Keratinocyte (primary cell): ENCODE data around the gene ELOA. TPM values are rescaled to one million over a fixed set of nuclear protein-coding genes. Genes with fewer than 3 reads are reported as not detected.
"Not testable (repeated sequence)": the region's sequence is repeated elsewhere in the genome, so short reads cannot be mapped to it uniquely, and the experiment has no call there.

ENCODE experiments used
- DNase-seq: peaks from one replicate; pipeline ENCODE4 v3.0.0-alpha.2; 2011; ENCODE audit warnings: low read depth, missing footprints, low spot score
- FAIRE-seq: peaks from 2 replicates; lab custom pipeline; 2011; peaks lifted over from hg19 to GRCh38; lab: Jason Lieb, UNC
- H2AFZ ChIP-seq: 2 replicates; pipeline ENCODE4 v1.6.0; 2012; ENCODE audit warnings: low read length, control low read depth, inconsistent platforms; ENCODE audit not compliant: control insufficient read depth
- H3K27ac ChIP-seq: 2 replicates; pipeline ENCODE4 v1.5.1; 2011; ENCODE audit warnings: low read length; ENCODE audit not compliant: control insufficient read depth, insufficient read depth
- H3K27me3 ChIP-seq: 3 replicates; pipeline ENCODE4 v1.6.0; 2011; ENCODE audit warnings: low read length; ENCODE audit not compliant: control insufficient read depth, insufficient read depth; ENCODE audit errors: extremely low read depth
- H3K36me3 ChIP-seq, 2 experiments: 2 replicates in 1 of 2; 3 replicates in 1 of 2; pipeline ENCODE4 v1.5.1; 2011; ENCODE audit warnings: low read length in 2 of 2, mild to moderate bottlenecking in 1 of 2; ENCODE audit not compliant: control insufficient read depth in 2 of 2, insufficient read depth in 2 of 2; ENCODE audit errors: extremely low read depth in 1 of 2
- H3K4me1 ChIP-seq: 3 replicates; pipeline ENCODE4 v1.5.1; 2011; ENCODE audit warnings: low read length; ENCODE audit not compliant: control insufficient read depth, insufficient read depth; ENCODE audit errors: extremely low read depth
- H3K4me2 ChIP-seq: 3 replicates; pipeline ENCODE4 v1.6.0; 2011; ENCODE audit warnings: low read depth, low read length; ENCODE audit not compliant: control insufficient read depth, insufficient read depth; ENCODE audit errors: extremely low read depth
- H3K4me3 ChIP-seq, 3 experiments: fragments of 200-600 bp in 1 of 3; sonication (generic) in 1 of 3; 2 replicates in 2 of 3; 3 replicates in 1 of 3; pipeline ENCODE4 v1.5.1; 2011 to 2016; ENCODE audit warnings: low read length in 3 of 3, mild to moderate bottlenecking in 3 of 3, control low read depth in 2 of 3, inconsistent platforms in 1 of 3, low read depth in 1 of 3, mixed read lengths in 1 of 3, mixed run types in 1 of 3, moderate library complexity in 1 of 3; ENCODE audit not compliant: control insufficient read depth in 2 of 3, insufficient read depth in 2 of 3; ENCODE audit errors: extremely low read depth in 1 of 3
- H3K79me2 ChIP-seq: 2 replicates; pipeline ENCODE4 v1.6.0; 2012; ENCODE audit warnings: low read length; ENCODE audit not compliant: control insufficient read depth, insufficient read depth
- H3K9ac ChIP-seq: 3 replicates; pipeline ENCODE4 v1.6.0; 2011; ENCODE audit warnings: low read length; ENCODE audit not compliant: control insufficient read depth, insufficient read depth; ENCODE audit errors: extremely low read depth
- H3K9me1 ChIP-seq: 3 replicates; pipeline ENCODE4 v1.6.0; 2011; ENCODE audit warnings: low read length; ENCODE audit not compliant: control insufficient read depth, insufficient read depth; ENCODE audit errors: extremely low read depth
- H3K9me3 ChIP-seq: 2 replicates; pipeline ENCODE4 v1.5.1; 2012; ENCODE audit warnings: low read depth, low read length; ENCODE audit not compliant: control insufficient read depth
- H4K20me1 ChIP-seq: 3 replicates; pipeline ENCODE4 v1.6.0; 2011; ENCODE audit warnings: low read length; ENCODE audit not compliant: control insufficient read depth, insufficient read depth; ENCODE audit errors: extremely low read depth
- CTCF ChIP-seq, 3 experiments: IDR thresholded peaks in 1 of 3; conservative IDR thresholded peaks in 1 of 3; optimal IDR thresholded peaks in 1 of 3; 2 replicates in 2 of 3; 3 replicates in 1 of 3; pipeline versions ENCODE3 to v1.5.1; 2011; ENCODE audit warnings: low read length in 3 of 3, mild to moderate bottlenecking in 3 of 3, moderate library complexity in 2 of 3, control low read depth in 1 of 3, inconsistent platforms in 1 of 3; ENCODE audit not compliant: insufficient read depth in 2 of 3; ENCODE audit errors: extremely low read depth in 1 of 3
- EZH2 ChIP-seq: IDR thresholded peaks from one replicate; pipeline ENCODE4 v1.6.1; 2012; ENCODE audit warnings: inconsistent platforms, mild to moderate bottlenecking, low read length, moderate library complexity
- dilution Hi-C: fragments of 300-500 bp; cut with MboI; formaldehyde crosslinking; loops from one replicate; pipeline ENCODE4 v1.7.0; 2020; ENCODE audit warnings: low sequenced_read_pairs; ENCODE audit not compliant: extremely low pct_ligation_motif_present
- polyA plus RNA-seq, 5 experiments: library from polyadenylated mRNA; depleted of rRNA in 3 of 5; stranded (reverse) in 3 of 5; stranded (forward) in 1 of 5; unstranded in 1 of 5; fragments of >200 nt; gene quantifications; 1 replicate in 1 of 5; 2 replicates in 3 of 5; 3 replicates in 1 of 5; pipeline versions ENCODE4 v1.2.1 to v1.2.3, GENCODE V29; 2011 to 2012; ENCODE audit warnings: missing spikeins in 2 of 5, low read depth in 1 of 5, low replicate concordance in 1 of 5

ELOA gene
- polyA plus RNA-seq, 1 donor (not counting 4 experiments of a cell fraction or from before 2014, with no cell fraction given), result 31.8 TPM

GRCh38 chr1:23727362-23727811 lies 15.9 kb upstream of the ELOA start:
- dilution Hi-C loops, result no loop called here
- no peak overlapping the region for H3K9ac ChIP-seq
- FAIRE-seq, result no peak
- TF ChIP-seq CTCF (optimal IDR thresholded peaks at IDR 0.05 in 1 of 3, IDR thresholded peaks at IDR 0.05 in 1 of 3, conservative IDR thresholded peaks at IDR 0.05 in 1 of 3; ENCODE audit: extremely low read depth in 1 of 3, insufficient read depth in 2 of 3, low read length in 3 of 3), result no peak
- TF ChIP-seq EZH2, result no peak
- peaks cover 4% of the 10 kb centered on the region for H3K4me1 ChIP-seq
- no peak overlapping the region for H3K4me3 ChIP-seq
- no peaks in the 10 kb centered on the region for H4K20me1 ChIP-seq
- H3K27ac ChIP-seq, result no peak overlapping the region
- no peak overlapping the region for H2AFZ ChIP-seq
- no peaks in the 10 kb centered on the region for H3K9me1 ChIP-seq
- H3K36me3 ChIP-seq, result no peaks in the 10 kb centered on the region
- H3K27me3 ChIP-seq, result no peaks in the 10 kb centered on the region
- H3K79me2 ChIP-seq, result no peaks in the 10 kb centered on the region
- H3K9me3 ChIP-seq, result no peaks in the 10 kb centered on the region
- H3K4me2 ChIP-seq, result no peak overlapping the region
- no peak for DNase-seq

GRCh38 chr1:23732363-23733224 lies 10.7 kb upstream of the ELOA start:
- H3K9me1 ChIP-seq, result no peaks in the 10 kb centered on the region
- H3K9ac ChIP-seq, result no peak overlapping the region
- H3K79me2 ChIP-seq, result no peaks in the 10 kb centered on the region
- peaks cover 4% of the 10 kb centered on the region for H3K4me1 ChIP-seq
- no peak for FAIRE-seq
- no peak overlapping the region for H3K4me2 ChIP-seq
- peaks cover 0 to 4% of the 10 kb centered on the region in 2 experiments for H3K36me3 ChIP-seq
- H3K27me3 ChIP-seq, result no peaks in the 10 kb centered on the region
- H2AFZ ChIP-seq, result no peak overlapping the region
- H3K9me3 ChIP-seq, result no peaks in the 10 kb centered on the region
- H3K4me3 ChIP-seq, result no peak overlapping the region
- TF ChIP-seq EZH2 (no peak), CTCF (optimal IDR thresholded peaks at IDR 0.05 in 1 of 3, IDR thresholded peaks at IDR 0.05 in 1 of 3, conservative IDR thresholded peaks at IDR 0.05 in 1 of 3; ENCODE audit: extremely low read depth in 1 of 3, insufficient read depth in 2 of 3, low read length in 3 of 3) (no peak)
- no peak overlapping the region for H3K27ac ChIP-seq
- no peaks in the 10 kb centered on the region for H4K20me1 ChIP-seq
- dilution Hi-C loops, result no loop called here
- DNase-seq, result no peak

- H3K9me3 ChIP-seq, H4K20me1 ChIP-seq, dilution Hi-C loops, H3K4me3 ChIP-seq, H2AFZ ChIP-seq, FAIRE-seq, H3K79me2 ChIP-seq, H3K36me3 ChIP-seq, H3K9ac ChIP-seq, DNase-seq, H3K4me1 ChIP-seq, H3K27me3 ChIP-seq, H3K9me1 ChIP-seq, H3K4me2 ChIP-seq, H3K27ac ChIP-seq: not testable (repeated sequence)
Measured at GRCh38 chr1:23733281-23733680, 10.0 kb upstream of the ELOA start.
